Colonic mucosa (tissue), 4 donors: ENCODE measurements around the gene PPP1R11. TPM values are rescaled to one million over a fixed set of nuclear protein-coding genes. Genes with fewer than 3 reads are reported as not detected.

Source experiments
- DNase-seq: peaks from one replicate; pipeline ENCODE4 v3.0.0-alpha.2; 2020
- H3K27ac ChIP-seq: fragments of 200-600 bp; one replicate; pipeline ENCODE4 v1.8.0; 2021
- H3K27me3 ChIP-seq: fragments of 200-600 bp; one replicate; pipeline ENCODE4 v1.8.0; 2021
- H3K36me3 ChIP-seq: fragments of 200-600 bp; one replicate; pipeline ENCODE4 v1.8.0; 2021
- H3K4me1 ChIP-seq: fragments of 200-600 bp; one replicate; pipeline ENCODE4 v1.8.0; 2021; ENCODE audit warnings: mild to moderate bottlenecking
- H3K4me3 ChIP-seq: fragments of 200-600 bp; one replicate; pipeline ENCODE4 v1.8.0; 2021
- H3K9ac ChIP-seq, 2 donors: one replicate each; pipeline ENCODE4 v1.7.0; 2013; ENCODE audit warnings: control low read depth in 2 of 2, low read depth in 2 of 2, low read length in 2 of 2
- H3K9me3 ChIP-seq: fragments of 200-600 bp; one replicate; pipeline ENCODE4 v1.8.0; 2021
- intact Hi-C: fragments of 100-400 bp; cut with DNase I; formaldehyde crosslinking; loops from one replicate; pipeline ENCODE4 v1.14.1; 2022
- total RNA-seq, 2 donors: library from RNA; stranded (reverse); fragmentation: NEBNext Ultra II Directional in 1 of 2; extraction: Animal tissue kit (Norgen Biotek cat#: 25700) in 1 of 2; gene quantifications; one replicate each; pipeline ENCODE4 v1.2.1, GENCODE V29; 2021
- TF ChIP-seq, protein P1 (sequence below): fragments of 200-600 bp; IDR thresholded peaks from one replicate; pipeline ENCODE4 v1.8.0; 2022; ENCODE audit warnings: antibody characterized with exemption, mild to moderate bottlenecking
- donor health status: healthy.
- donor health status: DM: no; HTN: no; CAD: no.
- donor health status: DM: no; HTN: no; CAD: no.

Gene PPP1R11
- total RNA-seq, 2 donors from 2014 or later: 77.9 to 87.1 TPM

DNA sequence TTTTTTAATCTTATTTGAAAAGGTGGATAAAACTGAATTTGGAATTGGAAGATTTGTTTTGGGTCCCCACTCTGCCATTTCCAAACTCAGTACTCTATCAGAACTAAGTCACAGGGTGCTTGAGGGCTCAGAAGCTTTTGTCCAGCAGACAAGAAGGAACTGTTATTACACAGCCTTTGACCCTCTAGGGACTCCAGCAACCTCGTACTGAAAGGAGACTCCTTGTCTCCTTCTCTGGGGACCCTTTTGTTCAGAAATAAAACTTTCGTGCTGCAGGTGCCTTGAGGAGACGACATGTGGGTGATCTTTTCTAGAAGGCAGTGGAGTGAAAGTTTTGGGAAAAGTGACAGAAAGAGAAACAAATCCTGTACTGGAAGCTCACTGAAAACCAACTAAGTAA, 13.3 kb upstream of the PPP1R11 start:
- no peak for DNase-seq
- no peak overlapping the region for H3K9ac ChIP-seq
- TF ChIP-seq, protein P1, sequence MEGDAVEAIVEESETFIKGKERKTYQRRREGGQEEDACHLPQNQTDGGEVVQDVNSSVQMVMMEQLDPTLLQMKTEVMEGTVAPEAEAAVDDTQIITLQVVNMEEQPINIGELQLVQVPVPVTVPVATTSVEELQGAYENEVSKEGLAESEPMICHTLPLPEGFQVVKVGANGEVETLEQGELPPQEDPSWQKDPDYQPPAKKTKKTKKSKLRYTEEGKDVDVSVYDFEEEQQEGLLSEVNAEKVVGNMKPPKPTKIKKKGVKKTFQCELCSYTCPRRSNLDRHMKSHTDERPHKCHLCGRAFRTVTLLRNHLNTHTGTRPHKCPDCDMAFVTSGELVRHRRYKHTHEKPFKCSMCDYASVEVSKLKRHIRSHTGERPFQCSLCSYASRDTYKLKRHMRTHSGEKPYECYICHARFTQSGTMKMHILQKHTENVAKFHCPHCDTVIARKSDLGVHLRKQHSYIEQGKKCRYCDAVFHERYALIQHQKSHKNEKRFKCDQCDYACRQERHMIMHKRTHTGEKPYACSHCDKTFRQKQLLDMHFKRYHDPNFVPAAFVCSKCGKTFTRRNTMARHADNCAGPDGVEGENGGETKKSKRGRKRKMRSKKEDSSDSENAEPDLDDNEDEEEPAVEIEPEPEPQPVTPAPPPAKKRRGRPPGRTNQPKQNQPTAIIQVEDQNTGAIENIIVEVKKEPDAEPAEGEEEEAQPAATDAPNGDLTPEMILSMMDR: no peak

DNA sequence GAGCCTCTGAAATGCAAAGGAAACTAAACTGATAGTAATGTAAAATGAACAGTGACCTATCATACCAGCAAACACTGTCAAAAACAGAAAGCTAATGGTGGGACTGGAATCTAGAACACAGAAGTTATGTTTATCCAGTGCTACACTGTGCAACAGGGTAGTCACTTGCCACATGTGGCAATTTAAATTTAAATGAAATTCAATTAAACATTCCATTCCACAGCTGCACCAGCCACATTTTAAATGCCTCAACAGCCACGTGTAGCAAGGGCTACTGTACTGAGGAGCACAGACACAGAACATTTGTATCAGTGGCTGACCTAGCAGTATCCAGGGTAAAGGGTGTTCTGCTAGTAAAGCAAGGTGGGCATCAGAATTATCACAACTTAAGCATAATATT, 11.5 kb upstream of the PPP1R11 start:
- intact Hi-C loops: no loop called here
- peaks cover 7% of the 10 kb centered on the region for H3K4me1 ChIP-seq

More for the DNA sequence above, 13.3 kb upstream of the PPP1R11 start:
- Histone ChIP-seq H3K4me1 (no peaks in the 10 kb centered on the region), H3K27me3 (no peaks in the 10 kb centered on the region), H3K9me3 (no peaks in the 10 kb centered on the region), H3K36me3 (no peaks in the 10 kb centered on the region), H3K27ac (no peak overlapping the region), H3K4me3 (no peak overlapping the region)
- intact Hi-C loops: no loop called here

DNA sequence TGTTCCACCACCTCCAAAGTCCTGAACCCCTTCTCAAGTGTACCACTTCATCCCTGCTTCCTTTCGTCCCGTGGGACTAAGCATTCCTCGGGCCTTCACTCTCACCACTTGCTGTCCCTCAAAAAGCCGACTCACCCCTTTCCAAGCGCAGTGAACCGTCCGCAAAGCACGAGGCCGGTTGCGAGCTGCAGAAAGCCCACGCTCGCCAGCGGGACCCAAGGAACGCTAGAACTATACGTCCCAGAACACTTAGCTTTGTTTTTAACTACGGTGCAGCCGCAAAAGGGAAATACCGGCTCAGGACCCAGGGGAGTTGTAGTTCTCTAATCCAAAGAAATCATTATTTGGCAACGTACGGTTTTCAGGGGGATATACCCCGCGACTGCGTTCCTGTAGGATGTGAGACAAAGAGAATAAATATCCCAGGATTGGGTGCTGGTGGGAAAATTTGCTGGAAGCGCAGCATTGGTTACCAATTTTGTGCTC, 6.3 kb upstream of the PPP1R11 start:
- Histone ChIP-seq H3K4me3 (peak overlapping the region; percentile 66), H3K4me1 (peaks cover 7% of the 10 kb centered on the region), H3K36me3 (no peaks in the 10 kb centered on the region), H3K27me3 (no peaks in the 10 kb centered on the region), H3K9ac (peak overlapping the region; percentile 69 to 94), H3K27ac (peak overlapping the region; percentile 83), H3K9me3 (no peaks in the 10 kb centered on the region)
- intact Hi-C loops: no loop called here
- TF ChIP-seq, protein P1: no peak
- peak; percentile 45 for DNase-seq

More for the DNA sequence above, 11.5 kb upstream of the PPP1R11 start:
- Histone ChIP-seq H3K9ac (no peak overlapping the region), H3K27ac (no peak overlapping the region), H3K4me3 (no peak overlapping the region), H3K27me3 (no peaks in the 10 kb centered on the region), H3K36me3 (no peaks in the 10 kb centered on the region), H3K9me3 (no peaks in the 10 kb centered on the region)
- no peak for DNase-seq
- TF ChIP-seq, protein P1: no peak

DNA sequence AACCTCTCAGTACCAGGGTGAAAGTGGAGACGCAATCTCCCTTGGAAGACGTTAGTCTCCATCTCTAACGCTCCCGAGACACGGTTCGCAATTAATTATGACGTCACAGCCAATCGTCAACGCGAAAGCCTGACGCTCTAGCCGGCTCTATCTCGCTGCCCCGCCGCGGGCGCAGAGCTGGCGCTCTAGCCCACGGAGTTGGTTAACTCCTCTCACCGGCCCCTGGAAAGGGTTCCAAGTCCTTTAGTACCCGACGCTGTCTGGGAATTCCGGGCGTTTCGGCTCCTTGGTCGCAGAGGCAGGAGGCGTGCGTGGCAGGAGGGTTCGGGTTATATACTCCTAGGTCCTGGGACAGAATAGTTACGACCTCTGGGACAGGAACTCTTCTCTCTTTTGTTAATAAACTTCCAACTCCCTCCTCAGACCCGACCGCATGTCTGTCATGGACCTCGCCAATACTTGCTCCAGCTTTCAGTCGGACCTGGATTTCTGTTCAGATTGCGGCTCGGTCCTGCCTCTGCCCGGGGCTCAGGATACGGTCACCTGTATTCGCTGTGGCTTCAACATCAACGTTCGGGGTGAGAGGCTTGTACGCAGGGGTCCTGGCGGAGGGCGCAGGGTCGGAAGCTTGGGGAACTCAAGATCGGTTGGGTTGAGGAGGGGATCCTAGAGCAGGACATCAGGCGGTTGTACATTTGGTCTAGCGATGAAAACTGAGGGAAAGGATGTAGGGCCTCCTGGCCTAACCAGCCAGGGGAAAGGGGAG, 5.7 kb upstream of the PPP1R11 start, which contains the start of gene POLR1H:
Gene POLR1H (plus strand): TSS at position 174 of the 766 bp plus-strand sequence. CDS start 260 bp downstream, at position 434.
- no peaks in the 10 kb centered on the region for H3K36me3 ChIP-seq
- peak within 1 kb of the TSS; percentile 84 to 94 for H3K9ac ChIP-seq
- TF ChIP-seq, protein P1: no peak
- H3K4me3 ChIP-seq: peak within 1 kb of the TSS; percentile 66
- H3K9me3 ChIP-seq: no peaks in the 10 kb centered on the region
- peaks cover 7% of the 10 kb centered on the region for H3K4me1 ChIP-seq
- H3K27ac ChIP-seq: peak within 1 kb of the TSS; percentile 83
- intact Hi-C loops: no loop called here
- no peaks in the 10 kb centered on the region for H3K27me3 ChIP-seq
- DNase-seq: peak; percentile 97

DNA sequence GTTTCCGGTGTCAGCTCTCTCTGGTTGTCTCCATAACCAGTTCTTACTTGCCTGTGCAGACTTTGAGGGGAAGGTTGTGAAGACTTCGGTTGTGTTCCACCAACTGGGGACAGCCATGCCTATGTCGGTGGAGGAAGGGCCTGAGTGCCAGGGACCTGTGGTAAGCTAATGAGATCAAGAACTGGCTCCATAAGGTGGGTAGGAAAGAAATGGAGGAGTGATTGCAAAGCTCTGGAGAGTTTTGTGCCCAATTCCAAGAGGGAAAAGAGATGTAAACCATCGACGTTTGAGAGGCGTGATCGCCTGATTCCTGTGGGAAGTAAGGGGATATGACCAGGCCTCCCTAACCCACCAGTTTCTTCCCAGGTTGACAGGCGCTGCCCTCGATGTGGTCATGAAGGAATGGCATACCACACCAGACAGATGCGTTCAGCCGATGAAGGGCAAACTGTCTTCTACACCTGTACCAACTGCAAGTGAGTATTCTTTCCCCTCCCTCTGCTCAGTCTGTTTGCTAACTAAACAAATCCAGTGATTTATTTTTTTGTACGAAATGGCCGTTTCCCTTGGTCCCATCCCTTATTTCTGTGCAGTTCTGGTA, 5.0 kb upstream of the PPP1R11 start:
- Histone ChIP-seq H3K4me1 (peaks cover 7% of the 10 kb centered on the region), H3K9me3 (no peaks in the 10 kb centered on the region), H3K4me3 (peak overlapping the region; percentile 66), H3K9ac (peak overlapping the region; percentile 84 to 94), H3K36me3 (no peaks in the 10 kb centered on the region), H3K27me3 (no peaks in the 10 kb centered on the region), H3K27ac (peak overlapping the region; percentile 83)
- peak; percentile 46 for DNase-seq
- TF ChIP-seq, protein P1: no peak
- intact Hi-C loops: no loop called here
